ENCODE measurements around the gene ZFP64. TPM values are rescaled to one million over a fixed set of nuclear protein-coding genes. Genes with fewer than 3 reads are reported as not detected.

The ZFP64 gene
- total and polyA plus RNA-seq, 2 of the 4 experiments (the other 2 are of a cell fraction), result 14.3 to 17.1 TPM

- H4K5ac ChIP-seq (ENCODE audit: low read depth, low read length), result peak overlapping the region; percentile 28; the same call in 1 of the 2 replicates
- no peaks in the 10 kb centered on the region for H3K9me1 ChIP-seq (ENCODE audit: insufficient read depth, low read length)
- DNase-seq, result peak; percentile 11
- peak overlapping the region; percentile 75 for H2AK9ac ChIP-seq (replicated peaks; ENCODE audit: low read depth, low read length, poor library complexity)
- CTCF ChIA-PET, result interaction anchor here (1.3 to 1.7 kb wide), 3 partner anchors 12 to 17 kb away, joined by 3 to 6 read pairs (median 3); no protein-coding TSS in a partner anchor
- H3K79me1 ChIP-seq (ENCODE audit: low read depth in 1 of 2, low read length in 2 of 2), result peaks cover 15 to 24% of the 10 kb centered on the region in 2 experiments
- peak overlapping the region; percentile 99 for H2AFZ ChIP-seq (replicated peaks; ENCODE audit: low read length, poor library complexity)
- H3K56ac ChIP-seq (ENCODE audit: extremely low read depth, insufficient read depth, low read length), result peak overlapping the region; percentile 37; the same call in 1 of the 2 replicates
- ATAC-seq (ENCODE audit: low read depth), result peak; percentile 40
- H2BK15ac ChIP-seq (ENCODE audit: low read depth, low read length), result no peak overlapping the region
- H3K36me3 ChIP-seq (ENCODE audit: control insufficient read depth, insufficient read depth, low read length), result peaks cover 4% of the 10 kb centered on the region
- no peak overlapping the region for H2AK5ac ChIP-seq (ENCODE audit: low read depth, low read length)
- peak overlapping the region; percentile 98 for H3K4me3 ChIP-seq (ENCODE audit: insufficient read depth, low read depth, low read length)
- no peak overlapping the region for H2BK120ac ChIP-seq (ENCODE audit: low read depth, low read length)
- no peak overlapping the region for H2BK20ac ChIP-seq (ENCODE audit: low read depth, low read length)
- H4K91ac ChIP-seq (ENCODE audit: insufficient read depth, low read depth, low read length), result peak overlapping the region; percentile 38; the same call in 1 of the 2 replicates
- H3K9me3 ChIP-seq (ENCODE audit: control insufficient read depth, insufficient read depth, low read length), result no peaks in the 10 kb centered on the region
- WGBS, 2 experiments (ENCODE audit: extremely low coverage in 2 of 2, insufficient read length in 1 of 2), result 0% methylated on average over 6 of the region's 15 CpGs; no CpG with 5 or more reads in 1 of the 2 experiments
- peak overlapping the region; percentile 15; the same call in 1 of the 2 replicates for H3K18ac ChIP-seq (ENCODE audit: low read depth, low read length)
- intact Hi-C loops (cut with micrococcal nuclease) (no loop called here), dilution Hi-C loops (cut with HindIII; ENCODE audit: low sequenced_read_pairs, unreplicated experiment) (no loop called here), in situ Hi-C loops (cut with MboI; ENCODE audit: low sequenced_read_pairs) (no loop called here)
- TF ChIP-seq BHLHE40 (IDR thresholded peaks at IDR 0.05; ENCODE audit: low read depth, low read length) (no peak), SMC3 (IDR thresholded peaks at IDR 0.05; ENCODE audit: low read depth, low read length) (no peak), RAD21 (IDR thresholded peaks at IDR 0.05; ENCODE audit: low read length) (no peak), MAZ (IDR thresholded peaks at IDR 0.05; ENCODE audit: borderline replicate concordance, low read depth, low read length) (no peak), RCOR1 (IDR thresholded peaks at IDR 0.05; ENCODE audit: insufficient replicate concordance, low read length) (no peak), POLR2A (IDR thresholded peaks at IDR 0.05; ENCODE audit: low read depth, low read length) (no peak)
- POLR2A ChIA-PET (ENCODE audit: unreplicated experiment), result interaction anchor here (0.7 kb wide), 1 partner anchor 11 kb away, joined by 6 read pairs; no protein-coding TSS in a partner anchor
- H3K27me3 ChIP-seq (ENCODE audit: control insufficient read depth, insufficient read depth, low read length), result no peaks in the 10 kb centered on the region
- peak overlapping the region; percentile 10; the same call in 1 of the 2 replicates for H3K14ac ChIP-seq (replicated peaks; ENCODE audit: low read depth, low read length)
- peak overlapping the region; percentile 64 to 90; a peak in 2 of 4 replicates for H4K8ac ChIP-seq (ENCODE audit: low read depth in 2 of 2, low read length in 2 of 2)
- BruUV-seq (replicated peaks), result no TSS peak
- H3K27ac ChIP-seq (ENCODE audit: insufficient read depth, low read length), result peak overlapping the region; percentile 99
- peaks cover 4% of the 10 kb centered on the region; the same call in 1 of the 2 replicates for H4K20me1 ChIP-seq (ENCODE audit: insufficient read depth, low read length)
- H3K9ac ChIP-seq (ENCODE audit: low read depth, low read length), result peak overlapping the region; percentile 99
- peak overlapping the region; percentile 98 for H3K4me2 ChIP-seq (ENCODE audit: low read depth, low read length)
- peak overlapping the region; percentile 65 for H3K4ac ChIP-seq (ENCODE audit: low read depth, low read length)
- H3K4me1 ChIP-seq (ENCODE audit: control insufficient read depth, insufficient read depth, low read length), result peaks cover 2% of the 10 kb centered on the region; the same call in 1 of the 2 replicates
- peak overlapping the region; percentile 91 for H2BK5ac ChIP-seq (ENCODE audit: low read depth, low read length, poor library complexity, severe bottlenecking)
- H3K23ac ChIP-seq (ENCODE audit: low read depth, low read length), result no peak overlapping the region
Measured at GRCh38 chr20:52190437-52191131, 995 bp downstream of the ZFP64 start.

Measured in IMR-90 (cell line).